HepG2 (cell line): Measurements from ENCODE around the gene ANO9.

Experiments
- AFF4 ChIP-seq: sonication (generic); formaldehyde crosslinking; IDR thresholded peaks from 2 replicates; pipeline ENCODE4 v1.4.0; 2020; ENCODE audit warnings: missing genetic modification reagents
- BRCA1 ChIP-seq: sonication (generic); formaldehyde crosslinking; IDR thresholded peaks from 2 replicates; pipeline ENCODE4 v1.4.0; 2020; ENCODE audit warnings: missing genetic modification reagents
- FOXO4 ChIP-seq: sonication (generic); formaldehyde crosslinking; conservative IDR thresholded peaks from 2 replicates; pipeline ENCODE4 v1.8.1; 2023; ENCODE audit warnings: missing genetic modification reagents
- JUND ChIP-seq: sonication (generic); formaldehyde crosslinking; IDR thresholded peaks from 2 replicates; pipeline ENCODE4 v1.8.0; 2022; ENCODE audit warnings: mild to moderate bottlenecking, missing genetic modification reagents
- KDM1A ChIP-seq: IDR thresholded peaks from 2 replicates; pipeline ENCODE4 v1.6.1; 2016; ENCODE audit warnings: missing compliant biosample characterization
- KLF13 ChIP-seq: sonication (generic); formaldehyde crosslinking; IDR thresholded peaks from 2 replicates; pipeline ENCODE4 v1.4.0; 2020; ENCODE audit warnings: mild to moderate bottlenecking, missing genetic modification reagents
- SIN3A ChIP-seq: IDR thresholded peaks from 2 replicates; pipeline ENCODE4 v1.6.1; 2011; ENCODE audit warnings: low read depth, mild to moderate bottlenecking, control low read depth, low read length, borderline replicate concordance
- SMARCC2 ChIP-seq: fragments of 450-650 bp; IDR thresholded peaks from 2 replicates; pipeline ENCODE4 v1.6.1; 2017; ENCODE audit warnings: antibody characterized with exemption, mild to moderate bottlenecking
- TBP ChIP-seq: sonication (generic); formaldehyde crosslinking; IDR thresholded peaks from 2 replicates; pipeline ENCODE4 v1.5.0; 2020; ENCODE audit warnings: missing genetic modification reagents
- ZNF12 ChIP-seq: sonication (generic); formaldehyde crosslinking; IDR thresholded peaks from 2 replicates; pipeline ENCODE4 v1.5.0; 2020; ENCODE audit warnings: missing genetic modification reagents
- ZNF484 ChIP-seq: sonication (generic); formaldehyde crosslinking; IDR thresholded peaks from 2 replicates; pipeline ENCODE4 v1.5.1; 2020; ENCODE audit warnings: mild to moderate bottlenecking, low read depth, missing genetic modification reagents, borderline replicate concordance
- ZNF558 ChIP-seq: sonication (generic); formaldehyde crosslinking; IDR thresholded peaks from 2 replicates; pipeline ENCODE4 v1.9.0; 2022; ENCODE audit warnings: mild to moderate bottlenecking, missing genetic modification reagents, borderline replicate concordance
- ZNF710 ChIP-seq: sonication (generic); formaldehyde crosslinking; IDR thresholded peaks from 2 replicates; pipeline ENCODE4 v1.5.0; 2020; ENCODE audit warnings: mild to moderate bottlenecking, missing genetic modification reagents, borderline replicate concordance

- no peak for TF ChIP-seq FOXO4 (CRISPR knock-in tag)
- TF ChIP-seq ZNF558 (CRISPR knock-in tag) = no peak
- no peak for TF ChIP-seq AFF4 (CRISPR knock-in tag)
- TF ChIP-seq TBP (CRISPR knock-in tag) = no peak
- no peak for TF ChIP-seq SIN3A
- no peak for TF ChIP-seq KLF13 (CRISPR knock-in tag)
- no peak for TF ChIP-seq BRCA1 (CRISPR knock-in tag)
- no peak for TF ChIP-seq ZNF710 (CRISPR knock-in tag)
- no peak for TF ChIP-seq JUND (CRISPR knock-in tag)
- TF ChIP-seq SMARCC2 = no peak
- TF ChIP-seq ZNF484 = no peak
- TF ChIP-seq ZNF12 = no peak
- no peak for TF ChIP-seq KDM1A (CRISPR knock-in tag)
Observed at GRCh38 chr11:380095-380480, 61.7 kb downstream of the ANO9 start.
